Neuronal stem cell (in vitro differentiated cells): ENCODE measurements around the gene MEGF6.
A peak's percentile ranks its signal among the peaks of the same experiment; 100 is the strongest.

Experiments used
- small RNA-seq: library from polyadenylated mRNA; stranded (forward); fragments of <200 nt; extraction: miRNeasy Mini kit (QIAGEN cat#:217004); gene quantifications from one replicate; pipeline ENCODE3, GENCODE V24; 2013; ENCODE audit not compliant: insufficient read depth

Gene MEGF6

Small RNAs within 50 kb of the gene (small RNA-seq; reads per million reads assigned to genes)
- 29.6 reads per million, percentile 87 among the genes with 10 or more reads in this experiment for gene MIR551A
